ENCODE data around the gene ASAP3. TPM values are rescaled to one million over a fixed set of nuclear protein-coding genes. Genes with fewer than 3 reads are reported as not detected.

The ASAP3 gene
- total and polyA plus RNA-seq, 9 of the 15 experiments (the other 6 are each of a cell fraction or from before 2014, with no cell fraction given) = 1.7 to 31.2 (median 17.4) TPM

GRCh38 chr1:23530747-23531561 is 47.0 kb upstream of the ASAP3 start, which contains the start of gene E2F2 (continued):
- peak in 1 of 2 experiments; percentile 72; a peak in 2 of 4 replicates for TF ChIP-seq NONO (IDR thresholded peaks at IDR 0.05; ENCODE audit: low read depth in 2 of 2, low read length in 1 of 2)
- no peak for TF ChIP-seq ILK (tag; IDR thresholded peaks at IDR 0.05; ENCODE audit: borderline replicate concordance, low read depth)
- TF ChIP-seq GABPB1 (CRISPR knock-in tag; IDR thresholded peaks at IDR 0.05) = peak; percentile 74
- no peak for TF ChIP-seq SAFB (IDR thresholded peaks at IDR 0.05; ENCODE audit: borderline replicate concordance, low read depth, low read length)
- no peak for TF ChIP-seq EWSR1 (IDR thresholded peaks at IDR 0.05; ENCODE audit: borderline replicate concordance, low read depth, partially characterized antibody)
- no peak for TF ChIP-seq HEY1 (CRISPR knock-in tag; IDR thresholded peaks at IDR 0.05; ENCODE audit: borderline replicate concordance)
- peak; percentile 80; the same call in 1 of the 2 replicates for TF ChIP-seq EP400 (IDR thresholded peaks at IDR 0.05)
- no peak for TF ChIP-seq LARP7 (IDR thresholded peaks at IDR 0.05)
- TF ChIP-seq SIN3A (IDR thresholded peaks at IDR 0.05; ENCODE audit: borderline replicate concordance in 2 of 2, control insufficient read depth in 1 of 2, low read depth in 2 of 2, low read length in 2 of 2) = peak; percentile 5 to 44; a peak in 1 of 4 replicates
- TF ChIP-seq POLR3G (IDR thresholded peaks at IDR 0.05; ENCODE audit: extremely low read depth, insufficient read length, insufficient replicate concordance) = no peak
- no peak for TF ChIP-seq SMARCA4 (IDR thresholded peaks at IDR 0.05)
- TF ChIP-seq RBM25 (IDR thresholded peaks at IDR 0.05; ENCODE audit: low read depth, low read length, severe bottlenecking) = peak; percentile 34
- TF ChIP-seq TAL1 (IDR thresholded peaks at IDR 0.05) = no peak
- no peak for TF ChIP-seq THRA (IDR thresholded peaks at IDR 0.05)
- TF ChIP-seq GABPA (tag; conservative IDR thresholded peaks at IDR 0.05; ENCODE audit: low read depth) = peak; percentile 68
- no peak for TF ChIP-seq TCF7L2 (IDR thresholded peaks at IDR 0.05; ENCODE audit: low read depth, low read length)
- no peak for TF ChIP-seq RFX1 (IDR thresholded peaks at IDR 0.05)
- TF ChIP-seq CREB3 (tag; conservative IDR thresholded peaks at IDR 0.05; ENCODE audit: low read depth) = no peak
- TF ChIP-seq ZBTB8A (IDR thresholded peaks at IDR 0.05; ENCODE audit: partially characterized antibody) = no peak
- TF ChIP-seq ARID3A (IDR thresholded peaks at IDR 0.05; ENCODE audit: borderline replicate concordance, low read depth, low read length) = no peak
- peak in 1 of 2 experiments; percentile 27; a peak in 1 of 4 replicates for TF ChIP-seq MLX (CRISPR knock-in tag; conservative IDR thresholded peaks at IDR 0.05)
- no peak for TF ChIP-seq SMAD1 (IDR thresholded peaks at IDR 0.05; ENCODE audit: low read depth, low read length, partially characterized antibody)
- TF ChIP-seq ZEB2 (IDR thresholded peaks at IDR 0.05) = no peak
- no peak for TF ChIP-seq ZBED1 (IDR thresholded peaks at IDR 0.05)
